ENCODE measurements around the gene DNAH9. TPM values are rescaled to one million over a fixed set of nuclear protein-coding genes. Genes with fewer than 3 reads are reported as not detected.

Gene DNAH9
- total RNA-seq, 1 experiment from 2014 or later: not detected

DNA sequence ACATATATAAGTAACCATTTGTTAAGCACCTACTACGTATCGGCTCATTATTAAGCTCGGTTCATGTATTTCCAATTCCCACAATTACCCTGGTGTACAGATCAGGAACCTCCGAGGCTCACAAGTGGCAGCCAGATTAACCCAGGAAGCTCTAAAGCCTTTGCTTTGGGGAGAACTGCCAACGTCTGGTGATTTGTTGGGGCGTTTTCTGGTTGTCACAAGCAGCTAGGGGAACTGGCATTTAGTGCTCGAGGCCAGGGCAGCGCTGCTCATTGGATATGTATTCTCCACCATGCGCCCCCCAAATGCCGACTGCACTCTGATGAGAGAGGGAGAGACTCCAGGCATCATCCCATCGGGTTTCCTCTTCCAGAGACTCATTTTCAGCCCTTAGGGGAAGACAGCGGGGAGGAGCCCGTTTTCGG, 398.5 kb downstream of the DNAH9 start:
- no peaks in the 10 kb centered on the region for H3K27me3 Mint-ChIP-seq (ENCODE audit: insufficient read depth, unreplicated experiment)
- intact Hi-C loops (cut with micrococcal nuclease; ENCODE audit: unreplicated experiment): loop anchor here (1.0 kb wide), 1 partner anchor 24 kb away; the partner anchor contains the start of gene MAP2K4
- no peak for DNase-seq

DNA sequence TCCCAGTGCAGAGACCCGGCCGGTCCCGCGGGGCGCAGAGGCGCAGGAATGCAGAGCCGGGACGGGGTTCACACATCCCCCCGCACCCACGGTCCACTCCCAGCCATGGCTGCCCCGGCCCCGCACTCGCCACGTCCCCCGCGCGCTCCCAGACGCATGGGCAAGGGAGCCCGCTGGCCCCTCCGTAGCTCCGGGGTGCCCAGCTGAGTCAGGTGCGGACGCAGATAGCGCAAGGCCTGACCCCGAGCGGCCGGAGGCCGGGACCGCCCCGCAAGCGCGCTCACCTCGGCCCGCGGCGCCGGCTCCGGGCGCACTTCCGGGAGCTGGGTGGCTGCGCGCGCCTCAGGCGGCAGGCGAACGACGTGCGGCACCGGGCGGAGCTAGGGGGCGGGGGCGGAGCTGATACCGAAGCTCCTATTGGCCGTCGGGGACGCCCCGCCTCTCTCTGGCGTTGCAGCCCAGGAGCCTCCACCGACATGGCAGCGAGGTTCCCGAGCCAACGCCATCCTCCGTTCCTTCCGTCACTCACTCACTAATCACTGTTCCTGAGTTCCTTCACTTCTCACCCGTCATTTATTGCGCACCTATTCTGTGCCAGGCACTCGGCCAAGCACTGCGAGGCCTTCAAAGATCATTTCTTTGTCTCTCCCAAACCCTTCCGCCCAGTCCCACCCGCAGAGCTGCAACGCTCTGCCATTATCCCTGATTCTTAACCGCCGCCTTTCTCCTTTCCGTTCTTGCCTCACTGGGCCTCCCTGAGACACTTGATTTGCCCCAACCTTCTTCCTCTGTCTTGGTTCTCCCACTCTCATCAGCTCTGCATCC, 399.1 kb downstream of the DNAH9 start, which contains the start of gene ZNF18:
Gene ZNF18 (minus strand): TSS at position 329 of the 825 bp plus-strand sequence. CDS start 4,646 bp downstream, outside the sequence.
- POLR2A ChIA-PET: interaction anchor here (0.6 to 1.5 kb wide), 8 partner anchors 11 to 1021 kb away, joined by 3 to 35 read pairs (median 4); partner anchors contain the start of genes ELAC2 and MAP2K4

More for the DNA sequence above, 398.5 kb downstream of the DNAH9 start:
- no peaks in the 10 kb centered on the region for H3K36me3 Mint-ChIP-seq (ENCODE audit: insufficient read depth, unreplicated experiment)
- H3K4me1 ChIP-seq: no peaks in the 10 kb centered on the region
- H3K9me3 ChIP-seq: no peaks in the 10 kb centered on the region
- H3K36me3 ChIP-seq (ENCODE audit: control insufficient read depth, insufficient read depth, low read length): no peaks in the 10 kb centered on the region
- TF ChIP-seq, protein P1, sequence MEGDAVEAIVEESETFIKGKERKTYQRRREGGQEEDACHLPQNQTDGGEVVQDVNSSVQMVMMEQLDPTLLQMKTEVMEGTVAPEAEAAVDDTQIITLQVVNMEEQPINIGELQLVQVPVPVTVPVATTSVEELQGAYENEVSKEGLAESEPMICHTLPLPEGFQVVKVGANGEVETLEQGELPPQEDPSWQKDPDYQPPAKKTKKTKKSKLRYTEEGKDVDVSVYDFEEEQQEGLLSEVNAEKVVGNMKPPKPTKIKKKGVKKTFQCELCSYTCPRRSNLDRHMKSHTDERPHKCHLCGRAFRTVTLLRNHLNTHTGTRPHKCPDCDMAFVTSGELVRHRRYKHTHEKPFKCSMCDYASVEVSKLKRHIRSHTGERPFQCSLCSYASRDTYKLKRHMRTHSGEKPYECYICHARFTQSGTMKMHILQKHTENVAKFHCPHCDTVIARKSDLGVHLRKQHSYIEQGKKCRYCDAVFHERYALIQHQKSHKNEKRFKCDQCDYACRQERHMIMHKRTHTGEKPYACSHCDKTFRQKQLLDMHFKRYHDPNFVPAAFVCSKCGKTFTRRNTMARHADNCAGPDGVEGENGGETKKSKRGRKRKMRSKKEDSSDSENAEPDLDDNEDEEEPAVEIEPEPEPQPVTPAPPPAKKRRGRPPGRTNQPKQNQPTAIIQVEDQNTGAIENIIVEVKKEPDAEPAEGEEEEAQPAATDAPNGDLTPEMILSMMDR (IDR thresholded peaks at IDR 0.05; ENCODE audit: insufficient read depth in 1 of 2, low read depth in 1 of 2, low read length in 1 of 2, severe bottlenecking in 1 of 2, unreplicated experiment in 1 of 2): no peak
- peak overlapping the region; percentile 90 for H3K4me3 Mint-ChIP-seq (ENCODE audit: unreplicated experiment)
- no peaks in the 10 kb centered on the region for H3K27me3 ChIP-seq (replicated peaks; ENCODE audit: control insufficient read depth, insufficient read depth, low read length)
- CTCF ChIA-PET: interaction anchor here (1.5 kb wide), 1 partner anchor 10 kb away, joined by 6 read pairs; no protein-coding TSS in a partner anchor
- H3K9me3 Mint-ChIP-seq (ENCODE audit: unreplicated experiment): no peaks in the 10 kb centered on the region
- H3K4me1 Mint-ChIP-seq (ENCODE audit: low read depth, unreplicated experiment): peaks cover 6% of the 10 kb centered on the region
- POLR2A ChIA-PET: interaction anchor here (0.6 to 1.5 kb wide), 5 partner anchors 12 to 56 kb away, joined by 4 to 35 read pairs (median 5); partner anchors contain the start of gene MAP2K4
- BruUV-seq (replicated peaks): no TSS peak
- no peak overlapping the region for H3K27ac Mint-ChIP-seq (ENCODE audit: unreplicated experiment)
- peak overlapping the region; percentile 71 for H3K4me3 ChIP-seq (ENCODE audit: low read depth, low read length)

DNA sequence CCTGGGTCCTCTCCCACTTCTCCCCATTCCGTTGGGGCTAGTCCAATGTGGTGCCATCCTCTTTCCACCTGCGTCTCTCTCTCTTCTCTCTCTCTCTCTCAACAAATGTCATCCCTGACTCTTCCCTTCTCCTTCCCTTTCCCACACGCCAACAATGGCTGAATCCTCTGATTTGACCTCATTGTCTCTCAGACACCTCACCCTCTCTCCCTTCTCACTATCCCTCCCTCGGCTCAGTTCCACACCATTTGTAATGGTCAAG, 399.6 kb downstream of the DNAH9 start:
- Mint-ChIP-seq H3K27ac (ENCODE audit: unreplicated experiment) (peak overlapping the region; percentile 96), H3K27me3 (ENCODE audit: insufficient read depth, unreplicated experiment) (no peaks in the 10 kb centered on the region), H3K36me3 (ENCODE audit: insufficient read depth, unreplicated experiment) (no peaks in the 10 kb centered on the region), H3K4me3 (ENCODE audit: unreplicated experiment) (peak overlapping the region; percentile 90), H3K4me1 (ENCODE audit: low read depth, unreplicated experiment) (peaks cover 6% of the 10 kb centered on the region), H3K9me3 (ENCODE audit: unreplicated experiment) (no peaks in the 10 kb centered on the region)
- ChIA-PET CTCF (interaction anchor here (1.5 kb wide), 1 partner anchor 12 kb away, joined by 6 read pairs; no protein-coding TSS in a partner anchor), POLR2A (interaction anchor here (0.7 to 1.5 kb wide), 6 partner anchors 11 to 1020 kb away, joined by 3 to 35 read pairs (median 6); partner anchors contain the start of genes ELAC2 and MAP2K4)
- DNase-seq: no peak
- intact Hi-C loops (cut with micrococcal nuclease; ENCODE audit: unreplicated experiment): loop anchor here (1.0 kb wide), 1 partner anchor 22 kb away; the partner anchor contains the start of gene MAP2K4
- H3K27me3 ChIP-seq (replicated peaks; ENCODE audit: control insufficient read depth, insufficient read depth, low read length): no peaks in the 10 kb centered on the region
- H3K36me3 ChIP-seq (ENCODE audit: control insufficient read depth, insufficient read depth, low read length): no peaks in the 10 kb centered on the region
- no peaks in the 10 kb centered on the region for H3K4me1 ChIP-seq
- no peaks in the 10 kb centered on the region for H3K9me3 ChIP-seq
- peak overlapping the region; percentile 65 for H3K4me3 ChIP-seq (ENCODE audit: low read depth, low read length)
- BruUV-seq (replicated peaks): no TSS peak
- TF ChIP-seq, protein P1 (IDR thresholded peaks at IDR 0.05; ENCODE audit: insufficient read depth in 1 of 2, low read depth in 1 of 2, low read length in 1 of 2, severe bottlenecking in 1 of 2, unreplicated experiment in 1 of 2): no peak

More for the DNA sequence above, 399.1 kb downstream of the DNAH9 start, which contains the start of gene ZNF18:
- Mint-ChIP-seq H3K36me3 (ENCODE audit: insufficient read depth, unreplicated experiment) (no peaks in the 10 kb centered on the region), H3K4me3 (ENCODE audit: unreplicated experiment) (peak within 1 kb of the TSS; percentile 90), H3K27ac (ENCODE audit: unreplicated experiment) (peak within 1 kb of the TSS; percentile 96), H3K4me1 (ENCODE audit: low read depth, unreplicated experiment) (peaks cover 6% of the 10 kb centered on the region), H3K27me3 (ENCODE audit: insufficient read depth, unreplicated experiment) (no peaks in the 10 kb centered on the region), H3K9me3 (ENCODE audit: unreplicated experiment) (no peaks in the 10 kb centered on the region)
- BruUV-seq (replicated peaks): TSS peak; percentile 78
- TF ChIP-seq, protein P1 (IDR thresholded peaks at IDR 0.05; ENCODE audit: insufficient read depth in 1 of 2, low read depth in 1 of 2, low read length in 1 of 2, severe bottlenecking in 1 of 2, unreplicated experiment in 1 of 2): no peak
- Histone ChIP-seq H3K9me3 (no peaks in the 10 kb centered on the region), H3K27me3 (replicated peaks; ENCODE audit: control insufficient read depth, insufficient read depth, low read length) (no peaks in the 10 kb centered on the region), H3K4me1 (no peaks in the 10 kb centered on the region), H3K36me3 (ENCODE audit: control insufficient read depth, insufficient read depth, low read length) (no peaks in the 10 kb centered on the region), H3K4me3 (ENCODE audit: low read depth, low read length) (peak within 1 kb of the TSS; percentile 71)
- intact Hi-C loops (cut with micrococcal nuclease; ENCODE audit: unreplicated experiment): loop anchor here (1.0 kb wide), 1 partner anchor 23 kb away; the partner anchor contains the start of gene MAP2K4
- DNase-seq: peak; percentile 87 to 91
- CTCF ChIA-PET: interaction anchor here (1.5 kb wide), 1 partner anchor 11 kb away, joined by 6 read pairs; no protein-coding TSS in a partner anchor
